ENCODE data around the gene HNF4A.
A peak's percentile ranks its signal among the peaks of the same experiment; 100 is the strongest.

Gene HNF4A

GRCh38 chr20:44483112-44483511, 127.6 kb downstream of the HNF4A start:
- H3K27ac Mint-ChIP-seq: peak overlapping the region in 1 of 2 donors; percentile 28
- H3K4me1 Mint-ChIP-seq (ENCODE audit: low read depth in 2 of 2): peaks cover 3 to 5% of the 10 kb centered on the region in 2 donors
- H3K9me3 Mint-ChIP-seq: no peaks in the 10 kb centered on the region
- peaks cover 48% of the 10 kb centered on the region for H3K36me3 Mint-ChIP-seq (ENCODE audit: insufficient read depth)
- no peak overlapping the region for H3K4me3 Mint-ChIP-seq
- no peaks in the 10 kb centered on the region for H3K27me3 Mint-ChIP-seq
- DNase-seq (no peak), ATAC-seq (replicated peaks) (no peak)

All from effector memory CD8-positive, alpha-beta T cell (primary cell).